Fibroblast of the aortic adventitia (primary cell): ENCODE measurements around the gene UBE2S. TPM values are rescaled to one million over a fixed set of nuclear protein-coding genes. Genes with fewer than 3 reads are reported as not detected.
"Not testable (repeated sequence)": the region's sequence is repeated elsewhere in the genome, so short reads cannot be mapped to it uniquely, and the experiment has no call there.

Experiments
- DNase-seq: peaks from one replicate; pipeline ENCODE4 v3.0.0-alpha.2; 2010; ENCODE audit warnings: low read depth
- H3K4me3 ChIP-seq: 2 replicates; pipeline ENCODE4 v1.5.1; 2011; ENCODE audit warnings: low read depth, mild to moderate bottlenecking, control low read depth, low read length, moderate library complexity
- CTCF ChIP-seq: IDR thresholded peaks from 2 replicates; pipeline ENCODE4 v1.5.1; 2011; ENCODE audit warnings: mild to moderate bottlenecking, low read length, control low read depth, inconsistent platforms; ENCODE audit not compliant: insufficient read depth
- total RNA-seq: library from RNA; depleted of rRNA; stranded (reverse); fragments of >200 nt; gene quantifications from 2 replicates; pipeline ENCODE4 v1.2.3, GENCODE V29; 2012; ENCODE audit warnings: low replicate concordance

Gene UBE2S
- total RNA-seq, 1 donor, result 65.4 TPM

GRCh38 chr19:55418185-55418584 lies 10.6 kb upstream of the UBE2S start:
- peak; percentile 73 for TF ChIP-seq CTCF
- no peak overlapping the region for H3K4me3 ChIP-seq
- peak; percentile 90 for DNase-seq

DNA sequence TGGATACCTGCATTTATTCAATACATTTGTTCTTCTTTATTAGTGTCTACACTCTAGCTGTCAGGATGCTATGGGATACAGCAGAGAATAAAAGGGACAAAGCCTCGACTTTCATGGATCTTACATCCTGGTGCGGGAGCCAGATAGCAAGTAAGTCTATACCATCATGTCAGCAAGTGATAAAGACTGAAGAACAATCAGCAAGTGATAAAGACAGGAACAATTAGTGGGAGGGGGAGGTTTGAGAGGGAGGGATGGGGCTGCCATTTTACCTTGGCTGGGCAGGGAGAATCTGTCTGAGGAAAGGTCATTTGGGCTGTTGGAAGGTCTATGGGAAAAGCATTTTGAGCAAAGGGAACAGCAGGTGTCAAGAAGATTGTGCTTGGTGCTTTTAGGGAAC lies 2.6 kb upstream of the UBE2S start:
- no peak for DNase-seq
- TF ChIP-seq CTCF, result no peak
- H3K4me3 ChIP-seq, result no peak overlapping the region

- H3K4me3 ChIP-seq, DNase-seq: not testable (repeated sequence)
Observed at GRCh38 chr19:55409179-55409578, 1.6 kb upstream of the UBE2S start.

- no peak for TF ChIP-seq CTCF
- peak overlapping the region; percentile 69 for H3K4me3 ChIP-seq
- no peak for DNase-seq
Observed at GRCh38 chr19:55408533-55408872, 915 bp upstream of the UBE2S start.

DNA sequence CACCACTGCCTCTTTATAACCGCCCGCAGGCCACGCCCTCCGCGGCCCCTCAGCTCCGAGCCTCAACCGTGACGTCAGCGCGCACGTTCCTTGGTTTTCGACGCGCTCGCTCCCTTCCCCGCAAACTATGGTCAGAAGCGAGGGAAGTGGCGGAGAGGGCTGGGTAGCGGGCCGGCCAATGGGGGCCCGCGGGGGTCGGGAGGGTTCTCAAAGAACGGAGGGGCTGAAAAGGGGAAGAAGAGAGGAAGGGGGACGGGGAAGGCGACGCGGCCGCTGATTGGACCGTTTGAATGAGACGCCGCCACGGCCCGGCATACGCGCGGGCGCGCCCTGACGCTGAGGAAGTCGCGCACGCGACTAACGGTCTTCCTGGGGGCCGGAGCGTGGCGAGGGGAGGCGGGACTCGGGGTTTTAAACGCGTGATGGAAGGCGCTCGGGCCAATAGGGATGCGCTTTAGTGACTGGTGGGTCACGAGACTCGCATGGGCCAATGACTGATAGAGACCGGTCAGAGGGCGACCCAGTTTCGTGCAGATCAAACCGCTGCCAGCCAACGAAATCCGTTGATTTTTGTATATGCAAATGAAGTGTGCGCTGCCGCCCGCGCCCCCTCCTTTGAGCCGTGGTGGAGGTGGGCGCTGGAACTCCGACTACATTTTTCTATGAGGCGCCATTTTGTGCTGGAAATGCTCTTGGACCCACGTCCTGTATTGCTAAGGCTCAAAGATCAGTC lies 378 bp upstream of the UBE2S start:
- TF ChIP-seq CTCF, result no peak
- peak; percentile 99 for DNase-seq
- H3K4me3 ChIP-seq, result peak overlapping the region; percentile 88

DNA sequence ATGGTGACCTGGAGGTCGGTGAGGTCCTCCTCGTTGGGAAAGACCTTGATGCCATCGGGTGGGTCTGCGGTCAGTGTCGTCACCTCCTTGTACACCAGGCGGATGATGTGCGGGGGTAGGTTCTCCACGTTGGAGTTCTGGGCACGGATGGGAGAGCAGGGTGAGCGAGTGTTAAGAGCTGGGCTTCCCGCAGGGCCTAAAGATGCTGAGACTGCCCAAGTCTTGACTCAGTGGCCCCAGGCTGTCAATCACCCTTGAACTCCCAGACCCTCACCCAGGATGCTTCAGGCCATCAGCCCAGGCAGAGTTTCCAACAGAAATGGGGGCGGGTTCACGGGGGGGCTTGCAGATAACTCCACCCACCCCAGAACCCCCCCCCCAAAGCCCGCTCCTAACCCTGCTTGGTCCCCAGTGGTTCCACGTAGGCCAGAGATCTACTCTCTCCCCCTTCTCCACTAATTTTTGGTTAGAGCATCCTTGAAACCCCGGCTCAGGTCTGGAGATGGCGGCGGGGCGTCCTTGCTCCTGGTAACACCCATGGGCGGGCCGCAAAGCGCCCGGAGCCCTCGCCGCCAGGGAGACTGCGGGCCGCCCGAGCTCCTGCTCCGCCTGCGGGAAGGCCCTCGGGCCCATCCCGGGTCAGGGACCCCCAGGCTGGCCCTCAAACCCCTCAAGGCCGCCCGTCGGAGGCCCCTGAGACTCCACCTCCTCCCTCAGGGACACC lies 600 bp downstream of the UBE2S start:
- TF ChIP-seq CTCF, result no peak
- H3K4me3 ChIP-seq, result peak overlapping the region; percentile 88
- peak; percentile 33 for DNase-seq

GRCh38 chr19:55406091-55406825 lies 1.3 kb downstream of the UBE2S start:
- H3K4me3 ChIP-seq, result peak overlapping the region; percentile 88
- TF ChIP-seq CTCF, result no peak
- DNase-seq, result no peak
